Measurements from ENCODE around the gene MACF1.

GRCh38 chr1:39258146-39258924 lies 53.8 kb downstream of the MACF1 start:
- TF ChIP-seq CTCF (IDR thresholded peaks at IDR 0.05) (peak; percentile 88), EZH2 (IDR thresholded peaks at IDR 0.05) (no peak)

Data from neural progenitor cell (in vitro differentiated cells).